Measurements from ENCODE around the gene KLHL29. TPM values are rescaled to one million over a fixed set of nuclear protein-coding genes. Genes with fewer than 3 reads are reported as not detected.

The KLHL29 gene
- total RNA-seq, 4 donors from 2014 or later = 7.6 to 15.3 (median 8.4) TPM

- no peak for TF ChIP-seq CTCF (IDR thresholded peaks at IDR 0.05; ENCODE audit: low read depth)
These were observed 238.1 kb downstream of the KLHL29 start for GRCh38 chr2:23622966-23623675.

- TF ChIP-seq CTCF (IDR thresholded peaks at IDR 0.05; ENCODE audit: low read depth) = no peak
These were observed 239.4 kb downstream of the KLHL29 start for GRCh38 chr2:23624378-23624777.

- TF ChIP-seq CTCF (IDR thresholded peaks at IDR 0.05; ENCODE audit: low read depth) = no peak
These were observed 239.9 kb downstream of the KLHL29 start for GRCh38 chr2:23624915-23625314.

- no peak for TF ChIP-seq CTCF (IDR thresholded peaks at IDR 0.05; ENCODE audit: low read depth)
These were observed 240.7 kb downstream of the KLHL29 start for GRCh38 chr2:23625726-23626125.

GRCh38 chr2:23626701-23627230 is 241.8 kb downstream of the KLHL29 start:
- no peak for TF ChIP-seq CTCF (IDR thresholded peaks at IDR 0.05; ENCODE audit: low read depth)

- no peak for TF ChIP-seq CTCF (IDR thresholded peaks at IDR 0.05; ENCODE audit: low read depth)
These were observed 242.4 kb downstream of the KLHL29 start for GRCh38 chr2:23627236-23628009.
